Right lung (tissue), 10 donors: ENCODE results near the gene CFAP97D2. TPM values are rescaled to one million over a fixed set of nuclear protein-coding genes. Genes with fewer than 3 reads are reported as not detected.
"Not testable (repeated sequence)": the region's sequence is repeated elsewhere in the genome, so short reads cannot be mapped to it uniquely, and the experiment has no call there.

Source experiments
- DNase-seq, 2 donors: peaks; one replicate each; pipeline ENCODE4 v3.0.0-alpha.2; 2013
- long read RNA-seq, 8 donors: transcript quantifications; one replicate each; lab custom pipeline, GENCODE V29; 2026
- polyA plus RNA-seq, 5 donors: library from polyadenylated mRNA; unstranded; fragments of 120-200 nt; gene quantifications; one replicate each; pipeline versions ENCODE4 v1.2.1 to v1.2.3, GENCODE V29; 2013; ENCODE audit warnings: inconsistent platforms in 1 of 5, low replicate concordance in 1 of 5; ENCODE audit not compliant: insufficient read length in 5 of 5, insufficient read depth in 1 of 5

Gene CFAP97D2
- 1 to 10 TPM in 2 of 5 donors, under 1 TPM in 2, not detected in 1; 0.68 to 1.1 (median 0.90) TPM for polyA plus RNA-seq
- long read RNA-seq, donor 1, result 0 reads
- long read RNA-seq, donor 2, result 0 reads
- long read RNA-seq, donor 3, result 0 reads
- long read RNA-seq, donor 4, result 0 reads
- long read RNA-seq, donor 5, result 0 reads
- long read RNA-seq, donor 6, result 0 reads
- long read RNA-seq, donor 7, result 0 reads
- long read RNA-seq, donor 8, result 0 reads

GRCh38 chr13:114179087-114179658 is at the start of gene CFAP97D2:
Gene CFAP97D2, plus strand, starts transcription at chr13:114179257. Its CDS starts 74 bp downstream, at chr13:114179331.
- DNase-seq, result no peak

GRCh38 chr13:114129649-114130062 is 49.4 kb upstream of the CFAP97D2 start:
- DNase-seq, result no peak

GRCh38 chr13:114130131-114130836 is 48.8 kb upstream of the CFAP97D2 start:
- no peak for DNase-seq

GRCh38 chr13:114130837-114131582 is 48.0 kb upstream of the CFAP97D2 start:
- DNase-seq, result peak; percentile 61 to 65

DNA sequence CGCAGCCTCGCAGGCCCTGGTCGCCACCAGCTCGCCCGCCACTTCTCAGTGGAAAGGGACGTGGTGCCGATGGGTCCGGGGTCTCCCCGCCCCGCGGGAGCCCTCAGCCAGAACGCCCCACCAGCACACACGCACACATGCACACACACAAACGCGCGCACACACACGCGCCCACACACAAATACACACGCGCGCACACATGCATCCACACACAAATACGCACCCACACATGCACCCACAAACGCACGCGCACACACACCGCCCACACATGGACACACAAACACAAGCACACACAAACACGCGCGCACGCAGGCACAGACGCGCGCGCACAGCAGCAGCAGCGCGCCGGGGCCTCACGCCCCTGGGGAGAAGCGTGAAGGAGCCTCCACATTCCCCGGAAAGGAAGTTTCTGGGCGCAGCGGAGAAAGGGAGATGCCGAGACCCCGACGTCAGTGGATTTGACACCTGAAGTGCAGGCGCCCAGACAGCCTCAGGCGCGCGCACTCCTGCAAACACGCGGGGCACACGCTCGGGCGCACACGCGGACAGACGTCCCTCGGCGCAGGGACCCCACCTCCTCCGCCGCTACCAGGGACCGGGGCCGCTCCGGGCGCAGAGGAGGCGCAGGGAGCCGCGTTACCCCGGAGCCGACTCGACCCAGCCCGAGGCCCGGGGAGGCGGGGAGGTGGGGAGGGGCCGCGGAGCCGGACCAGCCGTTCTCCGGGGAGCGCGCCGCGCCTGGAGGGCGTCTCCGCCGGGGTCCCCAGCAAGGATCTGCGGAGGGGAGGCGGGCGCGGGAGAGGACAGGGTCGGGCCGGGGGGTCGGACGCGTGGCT is 47.3 kb upstream of the CFAP97D2 start:
- DNase-seq, result peak in 1 of 2 donors; percentile 45

DNA sequence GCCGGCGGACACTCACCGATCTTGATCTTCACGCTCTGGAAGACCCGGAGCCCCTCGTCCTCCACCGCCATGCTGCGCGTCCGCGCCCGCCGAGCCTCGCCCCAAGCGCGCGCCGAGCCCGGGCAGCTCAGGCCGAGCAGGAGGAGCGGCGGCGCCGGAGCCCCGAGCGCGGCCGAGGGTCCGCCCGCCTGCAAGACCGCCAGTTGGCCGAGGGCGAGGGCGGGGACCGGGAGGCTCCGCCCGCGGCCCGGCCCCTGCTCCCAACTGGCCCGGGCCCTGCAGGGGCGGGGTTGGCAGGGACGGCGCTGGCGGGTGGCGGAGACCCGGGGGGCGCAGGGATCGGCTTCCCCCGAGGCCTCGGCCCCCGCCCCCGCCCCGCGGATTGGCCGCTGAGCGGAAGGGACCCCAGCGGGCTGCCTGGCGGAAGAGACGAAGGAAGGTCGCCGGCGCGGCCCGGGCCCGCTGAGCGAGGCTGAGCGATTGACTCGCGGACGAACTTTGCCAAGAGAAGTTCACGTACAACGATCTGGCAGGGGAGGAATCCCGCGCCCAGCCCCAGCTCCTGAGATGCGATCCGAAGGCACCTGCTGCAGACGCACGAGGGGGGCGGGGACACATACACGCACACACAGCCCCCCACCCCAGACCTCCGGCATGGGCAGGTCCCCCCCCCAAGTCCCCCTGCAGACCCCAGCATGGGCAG is 46.5 kb upstream of the CFAP97D2 start, which contains the start of gene RASA3:
TSS of gene RASA3 (minus strand) at position 205 of the 703 bp plus-strand sequence. CDS start at position 71, 134 bp downstream.
- peak; percentile 77 to 79 for DNase-seq

- not testable (repeated sequence) for DNase-seq
Measured at GRCh38 chr13:114133126-114133525, 45.9 kb upstream of the CFAP97D2 start.

DNA sequence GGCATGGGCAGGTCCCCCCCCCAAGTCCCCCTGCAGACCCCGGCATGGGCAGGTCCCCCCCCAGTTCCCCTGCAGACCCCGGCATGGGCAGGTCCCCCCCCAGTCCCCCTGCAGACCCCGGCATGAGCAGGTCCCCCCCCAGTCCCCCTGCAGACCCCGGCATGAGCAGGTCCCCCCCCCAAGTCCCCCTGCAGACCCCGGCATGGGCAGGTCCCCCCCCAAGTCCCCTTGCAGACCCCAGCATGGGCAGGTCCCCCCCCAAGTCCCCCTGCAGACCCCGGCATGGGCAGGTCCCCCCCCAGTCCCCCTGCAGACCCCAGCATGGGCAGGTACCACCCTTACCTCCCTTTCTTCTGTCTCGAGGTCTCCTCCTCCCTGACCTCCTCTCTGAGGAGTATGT is 45.5 kb upstream of the CFAP97D2 start:
- DNase-seq, result not testable (repeated sequence)

- DNase-seq, result no peak
Measured at GRCh38 chr13:114134111-114134943, 44.7 kb upstream of the CFAP97D2 start.

DNA sequence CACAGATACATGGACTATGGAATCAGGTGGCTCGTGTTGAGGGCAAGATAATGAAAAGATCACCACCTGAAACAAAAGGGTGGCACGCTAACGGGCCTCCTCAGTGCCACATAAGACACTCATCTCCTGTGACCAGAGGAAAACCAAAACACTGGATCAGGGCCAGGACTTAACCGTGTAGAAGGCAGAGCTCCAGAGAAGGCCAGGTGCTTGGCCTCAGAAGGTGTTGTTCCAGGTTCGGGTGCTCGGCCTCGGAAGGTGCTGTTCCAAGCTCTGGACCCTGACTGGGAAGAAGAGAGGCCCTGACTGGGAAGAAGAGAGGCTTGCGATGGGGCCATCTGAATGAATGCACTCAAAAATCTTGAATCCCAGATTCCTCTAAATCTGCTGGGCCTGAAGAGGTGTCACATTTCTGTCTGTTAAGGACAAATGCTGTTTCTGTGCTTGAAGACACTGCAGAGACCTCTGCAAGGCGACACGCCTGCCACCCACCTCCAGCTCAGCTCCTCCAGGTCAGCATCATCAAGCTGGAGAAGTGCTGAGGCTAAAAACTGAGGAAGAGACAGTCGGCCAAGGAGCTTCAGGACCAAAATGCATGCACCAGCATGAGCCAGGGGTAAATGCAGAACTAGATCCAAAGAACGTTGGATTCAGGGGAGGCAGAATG is 44.0 kb upstream of the CFAP97D2 start:
- DNase-seq, result no peak

GRCh38 chr13:114135731-114136171 is 43.3 kb upstream of the CFAP97D2 start:
- no peak for DNase-seq

DNA sequence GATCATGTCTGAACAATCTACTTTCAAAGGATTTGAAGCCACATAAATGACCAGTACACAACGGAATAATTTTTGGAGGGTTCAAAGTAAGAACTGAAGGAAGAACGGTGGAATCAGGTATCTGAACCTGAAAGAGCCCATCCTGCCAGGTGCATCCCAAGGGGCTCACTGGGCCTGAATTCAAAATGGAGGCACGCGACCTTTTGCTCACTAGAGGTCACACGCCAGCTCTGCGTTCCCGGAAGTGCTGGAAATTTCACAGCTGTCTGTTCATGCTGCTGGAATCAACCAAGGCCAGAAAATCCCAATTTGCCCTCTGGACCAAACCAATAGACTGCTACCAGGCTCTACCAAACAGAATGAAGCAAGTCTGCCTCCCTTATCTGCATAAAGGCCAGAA is 42.5 kb upstream of the CFAP97D2 start:
- no peak for DNase-seq

- DNase-seq, result no peak
Measured at GRCh38 chr13:114140131-114140905, 38.7 kb upstream of the CFAP97D2 start.

DNA sequence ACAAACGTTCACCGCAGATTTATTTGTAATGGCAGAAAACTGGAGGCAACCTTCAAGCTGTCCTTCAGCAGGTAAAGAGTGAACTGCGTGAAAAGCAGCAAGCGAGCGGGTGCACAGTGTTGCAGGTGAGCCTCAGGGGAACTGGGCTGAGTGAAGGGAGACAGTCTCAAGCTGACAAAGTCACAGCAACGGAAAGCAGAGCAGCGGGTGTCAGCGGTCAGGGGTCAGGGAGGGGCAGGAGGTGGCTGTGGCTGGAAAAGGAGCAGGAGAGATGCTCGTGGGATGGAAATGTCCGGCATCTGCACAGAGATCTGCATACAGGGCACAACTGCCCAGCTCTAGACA is 38.2 kb upstream of the CFAP97D2 start:
- DNase-seq, result no peak

DNA sequence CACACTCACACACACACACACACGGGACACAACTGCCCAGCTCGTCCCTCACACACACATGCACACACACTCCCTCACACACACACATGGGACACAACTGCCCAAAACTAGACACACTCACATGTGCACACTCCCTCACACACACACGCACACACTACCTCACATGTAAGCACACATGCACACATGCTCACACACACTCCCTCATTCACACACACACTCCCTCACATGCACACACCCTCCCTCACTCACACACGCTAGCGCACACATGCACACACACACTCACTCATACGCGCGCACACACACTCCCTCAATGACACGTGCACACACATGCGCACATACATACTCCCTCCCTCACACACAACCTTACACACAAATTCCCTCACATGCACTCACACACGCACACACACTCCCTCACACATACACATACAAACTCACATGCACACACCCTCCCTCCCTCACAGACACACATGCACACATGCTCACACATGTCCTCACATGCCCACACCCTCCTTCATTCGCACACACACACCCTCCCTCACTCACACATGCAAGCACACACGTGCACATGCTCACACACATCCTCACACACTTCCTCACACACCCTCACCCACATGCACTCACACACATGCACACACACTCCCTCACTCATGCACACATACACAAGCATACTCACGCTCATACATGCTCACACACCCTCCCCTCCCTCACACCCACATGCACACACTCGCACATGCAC is 37.6 kb upstream of the CFAP97D2 start:
- DNase-seq, result no peak

GRCh38 chr13:114142137-114142550 is 36.9 kb upstream of the CFAP97D2 start:
- no peak for DNase-seq
